GM21619 (cell line): ENCODE data around the gene NOL12.
"Not testable (repeated sequence)": the region's sequence is repeated elsewhere in the genome, so short reads cannot be mapped to it uniquely, and the experiment has no call there.

Source experiments
- ATAC-seq: cut with Tn5 transposase; IDR thresholded peaks from one replicate; pipeline ENCODE4 v1.9.1; 2021; ENCODE audit not compliant: unreplicated experiment

Gene NOL12

GRCh38 chr22:37710675-37711074 lies 24.5 kb downstream of the NOL12 start:
- no peak for ATAC-seq

GRCh38 chr22:37711490-37711889 lies 25.3 kb downstream of the NOL12 start:
- no peak for ATAC-seq

GRCh38 chr22:37713761-37714160 lies 27.6 kb downstream of the NOL12 start:
- ATAC-seq: no peak

- ATAC-seq: no peak
Observed at GRCh38 chr22:37714634-37715033, 28.5 kb downstream of the NOL12 start.

GRCh38 chr22:37715760-37716159 lies 29.6 kb downstream of the NOL12 start:
- ATAC-seq: no peak

- no peak for ATAC-seq
Observed at GRCh38 chr22:37716708-37717107, 30.6 kb downstream of the NOL12 start.

- not testable (repeated sequence) for ATAC-seq
Observed at GRCh38 chr22:37717235-37717634, 31.1 kb downstream of the NOL12 start.

GRCh38 chr22:37717746-37718305 lies 31.7 kb downstream of the NOL12 start:
- ATAC-seq: not testable (repeated sequence)

- ATAC-seq: no peak
Observed at GRCh38 chr22:37725551-37726240, 39.6 kb downstream of the NOL12 start.

- no peak for ATAC-seq
Observed at GRCh38 chr22:37726241-37726887, 40.2 kb downstream of the NOL12 start.

- no peak for ATAC-seq
Observed at GRCh38 chr22:37728620-37729019, 42.5 kb downstream of the NOL12 start.

GRCh38 chr22:37731804-37732471 lies 45.8 kb downstream of the NOL12 start:
- no peak for ATAC-seq

GRCh38 chr22:37732699-37733607 lies 46.8 kb downstream of the NOL12 start:
- no peak for ATAC-seq

GRCh38 chr22:37733625-37734401 lies 47.7 kb downstream of the NOL12 start:
- ATAC-seq: no peak

- ATAC-seq: no peak
Observed at GRCh38 chr22:37734402-37734700, 48.2 kb downstream of the NOL12 start.

- ATAC-seq: no peak
Observed at GRCh38 chr22:37734964-37735451, 48.9 kb downstream of the NOL12 start.

- ATAC-seq: no peak
Observed at GRCh38 chr22:37739035-37739434, 52.9 kb downstream of the NOL12 start.

GRCh38 chr22:37739611-37740049 lies 53.5 kb downstream of the NOL12 start:
- no peak for ATAC-seq

- no peak for ATAC-seq
Observed at GRCh38 chr22:37740455-37741311, 54.5 kb downstream of the NOL12 start.
